Astrocyte of the cerebellum (primary cell): ENCODE results near the gene TBX4.

Source experiments
- DNase-seq: peaks from one replicate; pipeline ENCODE4 v3.0.0-alpha.2; 2011; ENCODE audit warnings: low read depth
- H3K4me3 ChIP-seq: 2 replicates; pipeline ENCODE4 v1.5.1; 2011; ENCODE audit warnings: mild to moderate bottlenecking, low read depth, low read length, moderate library complexity
- in situ Hi-C: cut with HindIII; loops from 2 replicates; pipeline ENCODE4 v1.10.0; 2017; ENCODE audit warnings: low sequenced_read_pairs
- TF ChIP-seq, protein P1 (sequence below): IDR thresholded peaks from 2 replicates; pipeline ENCODE4 v1.5.1; 2012; ENCODE audit warnings: low read length, low read depth, moderate library complexity, mild to moderate bottlenecking; ENCODE audit errors: missing control alignments

TBX4 gene

GRCh38 chr17:61499632-61500031 is 47.4 kb downstream of the TBX4 start:
- in situ Hi-C loops, result no loop called here
- no peak for DNase-seq
- H3K4me3 ChIP-seq, result no peak overlapping the region
- TF ChIP-seq, protein P1, sequence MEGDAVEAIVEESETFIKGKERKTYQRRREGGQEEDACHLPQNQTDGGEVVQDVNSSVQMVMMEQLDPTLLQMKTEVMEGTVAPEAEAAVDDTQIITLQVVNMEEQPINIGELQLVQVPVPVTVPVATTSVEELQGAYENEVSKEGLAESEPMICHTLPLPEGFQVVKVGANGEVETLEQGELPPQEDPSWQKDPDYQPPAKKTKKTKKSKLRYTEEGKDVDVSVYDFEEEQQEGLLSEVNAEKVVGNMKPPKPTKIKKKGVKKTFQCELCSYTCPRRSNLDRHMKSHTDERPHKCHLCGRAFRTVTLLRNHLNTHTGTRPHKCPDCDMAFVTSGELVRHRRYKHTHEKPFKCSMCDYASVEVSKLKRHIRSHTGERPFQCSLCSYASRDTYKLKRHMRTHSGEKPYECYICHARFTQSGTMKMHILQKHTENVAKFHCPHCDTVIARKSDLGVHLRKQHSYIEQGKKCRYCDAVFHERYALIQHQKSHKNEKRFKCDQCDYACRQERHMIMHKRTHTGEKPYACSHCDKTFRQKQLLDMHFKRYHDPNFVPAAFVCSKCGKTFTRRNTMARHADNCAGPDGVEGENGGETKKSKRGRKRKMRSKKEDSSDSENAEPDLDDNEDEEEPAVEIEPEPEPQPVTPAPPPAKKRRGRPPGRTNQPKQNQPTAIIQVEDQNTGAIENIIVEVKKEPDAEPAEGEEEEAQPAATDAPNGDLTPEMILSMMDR, result no peak

DNA sequence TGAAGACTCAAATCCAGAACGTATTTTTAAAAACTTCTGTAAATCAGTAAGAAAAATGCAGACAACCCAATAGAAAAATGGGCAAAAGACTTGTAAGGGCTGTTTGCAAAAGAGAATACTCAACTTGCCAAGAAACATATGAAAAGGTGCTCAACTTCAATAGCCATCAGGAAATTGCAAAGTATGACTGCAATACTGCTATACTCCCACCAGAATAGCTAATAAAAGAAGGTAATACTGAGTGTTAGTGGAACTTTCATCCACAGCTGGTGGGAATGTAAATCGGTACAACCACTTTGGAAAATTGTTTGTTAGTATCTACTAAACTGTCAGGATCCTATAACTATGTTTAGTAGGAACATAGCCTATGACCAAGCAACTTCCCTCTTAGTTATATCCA is 48.1 kb downstream of the TBX4 start:
- no peak for DNase-seq
- TF ChIP-seq, protein P1, result no peak
- in situ Hi-C loops, result no loop called here
- no peak overlapping the region for H3K4me3 ChIP-seq

DNA sequence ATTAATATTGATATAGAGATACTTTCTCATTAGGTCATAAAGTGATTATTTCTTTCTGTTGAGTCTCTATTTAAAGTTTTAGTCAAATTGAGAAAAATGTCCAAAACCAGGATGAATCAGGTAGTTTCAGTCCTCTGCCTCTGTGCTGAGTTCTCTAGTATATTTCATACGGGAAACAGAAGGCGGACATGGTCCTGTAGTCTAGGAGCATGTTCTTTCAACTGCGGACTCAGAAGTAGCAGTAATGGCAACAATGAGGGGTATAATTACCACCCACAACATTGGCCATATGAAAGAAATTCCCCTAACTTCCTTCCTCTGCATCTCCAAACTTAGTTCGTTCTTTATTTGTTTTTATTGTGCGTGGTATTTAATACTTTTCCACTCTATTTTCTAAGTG is 50.1 kb downstream of the TBX4 start:
- DNase-seq, result no peak
- H3K4me3 ChIP-seq, result no peak overlapping the region
- TF ChIP-seq, protein P1, result no peak
- in situ Hi-C loops, result no loop called here

- no peak overlapping the region for H3K4me3 ChIP-seq
These were observed 51.7 kb downstream of the TBX4 start for GRCh38 chr17:61503961-61504360.

GRCh38 chr17:61504697-61505096 is 52.5 kb downstream of the TBX4 start:
- no peak overlapping the region for H3K4me3 ChIP-seq
- in situ Hi-C loops, result no loop called here
- TF ChIP-seq, protein P1, result no peak
- DNase-seq, result peak; percentile 97

More at GRCh38 chr17:61503961-61504360, 51.7 kb downstream of the TBX4 start:
- DNase-seq, result no peak
- TF ChIP-seq, protein P1, result no peak
- in situ Hi-C loops, result no loop called here

GRCh38 chr17:61505846-61506627 is 53.8 kb downstream of the TBX4 start:
- no peak overlapping the region for H3K4me3 ChIP-seq
- DNase-seq, result no peak
- in situ Hi-C loops, result no loop called here
- TF ChIP-seq, protein P1, result no peak
